ENCODE results near the gene ALDOA.

ALDOA gene

DNA sequence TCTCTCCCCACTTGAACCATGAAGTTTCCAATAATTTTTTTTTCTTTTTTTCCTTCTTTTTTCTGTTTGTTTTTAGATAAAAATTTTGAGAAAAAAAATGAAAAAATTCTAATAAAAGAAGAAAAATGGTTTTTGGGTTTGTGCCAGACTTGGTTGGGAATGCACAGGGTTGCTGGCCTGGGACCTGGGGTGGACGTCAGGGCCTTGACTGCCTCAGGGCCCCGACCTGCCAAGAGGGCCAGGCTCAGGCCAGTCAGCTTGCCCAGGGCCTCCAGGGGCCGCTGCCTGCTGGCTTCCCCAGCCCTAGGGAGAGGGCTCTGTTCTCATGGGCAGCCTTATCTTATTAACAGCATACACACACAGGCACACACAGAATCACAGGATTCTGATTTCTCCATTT, 19.7 kb downstream of the ALDOA start:
- H3K4me3 ChIP-seq (replicated peaks in 1 of 2; ENCODE audit: low read depth in 2 of 2, low read length in 2 of 2), result no peak overlapping the region
- DNase-seq (ENCODE audit: low read depth in 2 of 2), result no peak
- TF ChIP-seq, protein P1, sequence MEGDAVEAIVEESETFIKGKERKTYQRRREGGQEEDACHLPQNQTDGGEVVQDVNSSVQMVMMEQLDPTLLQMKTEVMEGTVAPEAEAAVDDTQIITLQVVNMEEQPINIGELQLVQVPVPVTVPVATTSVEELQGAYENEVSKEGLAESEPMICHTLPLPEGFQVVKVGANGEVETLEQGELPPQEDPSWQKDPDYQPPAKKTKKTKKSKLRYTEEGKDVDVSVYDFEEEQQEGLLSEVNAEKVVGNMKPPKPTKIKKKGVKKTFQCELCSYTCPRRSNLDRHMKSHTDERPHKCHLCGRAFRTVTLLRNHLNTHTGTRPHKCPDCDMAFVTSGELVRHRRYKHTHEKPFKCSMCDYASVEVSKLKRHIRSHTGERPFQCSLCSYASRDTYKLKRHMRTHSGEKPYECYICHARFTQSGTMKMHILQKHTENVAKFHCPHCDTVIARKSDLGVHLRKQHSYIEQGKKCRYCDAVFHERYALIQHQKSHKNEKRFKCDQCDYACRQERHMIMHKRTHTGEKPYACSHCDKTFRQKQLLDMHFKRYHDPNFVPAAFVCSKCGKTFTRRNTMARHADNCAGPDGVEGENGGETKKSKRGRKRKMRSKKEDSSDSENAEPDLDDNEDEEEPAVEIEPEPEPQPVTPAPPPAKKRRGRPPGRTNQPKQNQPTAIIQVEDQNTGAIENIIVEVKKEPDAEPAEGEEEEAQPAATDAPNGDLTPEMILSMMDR (IDR thresholded peaks at IDR 0.05; ENCODE audit: low read depth, low read length), result no peak

DNA sequence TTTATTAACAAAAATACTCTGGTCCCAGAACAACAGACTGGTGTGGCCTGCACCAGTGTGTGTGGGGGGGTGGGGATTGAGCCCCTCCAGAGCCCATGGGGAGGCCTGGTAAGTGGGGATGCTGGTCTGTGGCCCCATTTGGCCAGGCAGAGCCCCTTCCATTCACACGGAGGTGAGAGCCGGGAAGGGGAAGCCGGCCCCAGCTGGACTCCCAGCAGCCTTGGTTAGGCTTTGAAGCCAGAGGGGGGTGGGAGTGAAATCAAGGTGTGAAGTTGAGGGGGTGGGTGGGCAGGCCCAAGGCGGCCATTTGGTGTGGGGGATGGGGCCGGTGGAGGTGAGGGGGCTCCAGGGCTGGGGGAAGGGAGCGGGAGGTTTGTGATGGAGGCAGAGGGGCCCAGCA, 20.3 kb downstream of the ALDOA start:
- DNase-seq (ENCODE audit: low read depth in 2 of 2), result no peak
- TF ChIP-seq, protein P1 (IDR thresholded peaks at IDR 0.05; ENCODE audit: low read depth, low read length), result no peak
- no peak overlapping the region for H3K4me3 ChIP-seq (replicated peaks in 1 of 2; ENCODE audit: low read depth in 2 of 2, low read length in 2 of 2)

DNA sequence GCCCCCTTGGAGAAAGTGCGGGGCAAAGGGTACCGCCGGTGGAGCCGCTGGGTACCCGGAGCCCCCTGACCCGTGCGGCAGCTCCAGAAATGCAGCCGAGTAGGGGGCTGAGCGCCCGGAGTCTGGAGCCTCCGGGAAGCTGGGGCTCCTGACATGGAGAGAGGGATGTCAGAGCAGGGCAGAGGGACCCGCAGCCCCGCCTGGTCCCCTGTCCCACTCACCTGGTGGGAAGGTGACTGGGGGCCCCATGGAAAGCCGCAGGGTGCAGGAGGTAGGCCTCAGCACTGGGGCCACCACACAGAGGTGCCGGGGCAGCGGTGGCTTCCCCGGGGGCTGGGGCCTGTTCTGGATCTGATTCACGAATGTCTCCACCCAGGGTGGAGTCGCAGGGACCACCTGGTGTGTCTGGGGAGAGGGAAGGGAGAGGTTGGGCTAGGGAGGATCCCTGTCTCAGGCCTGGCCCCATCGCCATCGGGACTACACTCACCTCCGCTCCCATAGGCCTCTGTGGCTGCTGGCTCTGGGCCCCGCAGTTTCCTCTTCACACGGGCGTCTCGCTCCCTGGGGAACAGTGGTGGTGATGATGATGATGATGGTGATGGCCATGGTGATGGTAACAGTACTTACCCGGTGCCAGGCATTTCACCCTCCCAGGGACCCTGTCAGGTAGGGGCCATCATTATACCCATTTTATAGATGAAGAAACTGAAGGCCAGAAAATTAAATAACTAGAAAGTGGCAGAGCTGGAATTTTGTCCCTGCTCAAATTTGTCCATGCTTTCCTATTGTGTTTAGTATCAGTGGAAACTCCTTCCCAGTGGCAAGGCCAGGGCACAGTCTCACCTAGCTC, 21.0 kb downstream of the ALDOA start:
- TF ChIP-seq, protein P1 (IDR thresholded peaks at IDR 0.05; ENCODE audit: low read depth, low read length), result no peak
- no peak overlapping the region for H3K4me3 ChIP-seq (replicated peaks in 1 of 2; ENCODE audit: low read depth in 2 of 2, low read length in 2 of 2)
- DNase-seq (ENCODE audit: low read depth in 2 of 2), result no peak

DNA sequence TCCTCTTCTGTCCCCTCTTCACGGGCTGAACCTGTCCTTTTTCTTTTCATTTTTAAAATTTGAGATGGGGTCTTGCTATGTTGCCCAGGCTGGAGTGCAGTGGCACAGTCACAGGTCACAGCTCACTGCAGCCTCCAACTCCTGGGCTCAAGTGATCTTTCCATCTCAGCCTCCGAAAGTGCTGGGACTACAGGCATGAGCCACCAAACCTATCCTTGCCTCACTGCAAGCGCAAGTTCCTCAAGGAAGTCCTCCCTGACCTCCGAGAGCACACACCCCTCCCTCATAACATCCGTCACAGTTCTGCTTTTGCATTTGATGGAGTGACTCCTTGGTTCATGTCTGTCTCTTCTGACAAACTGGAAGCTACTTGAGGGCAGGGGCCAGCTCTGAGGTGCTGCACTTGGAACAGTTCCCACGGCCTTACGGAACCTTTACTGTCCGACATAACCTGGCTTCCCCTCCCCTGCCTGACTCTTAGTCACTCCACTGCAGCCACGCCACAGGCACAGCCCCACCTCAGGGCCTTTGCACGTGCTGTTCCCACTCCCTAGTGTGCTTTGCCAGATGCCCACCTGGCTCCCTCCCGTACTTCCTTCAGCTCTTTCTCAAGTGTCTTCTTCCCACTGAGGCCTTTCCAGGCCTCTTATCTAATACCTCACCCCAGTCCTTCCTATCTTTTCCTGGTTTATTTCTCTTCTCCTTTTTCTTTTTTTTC, 21.8 kb downstream of the ALDOA start:
- no peak for DNase-seq (ENCODE audit: low read depth in 2 of 2)
- TF ChIP-seq, protein P1 (IDR thresholded peaks at IDR 0.05; ENCODE audit: low read depth, low read length), result no peak
- H3K4me3 ChIP-seq (replicated peaks in 1 of 2; ENCODE audit: low read depth in 2 of 2, low read length in 2 of 2), result no peak overlapping the region

DNA sequence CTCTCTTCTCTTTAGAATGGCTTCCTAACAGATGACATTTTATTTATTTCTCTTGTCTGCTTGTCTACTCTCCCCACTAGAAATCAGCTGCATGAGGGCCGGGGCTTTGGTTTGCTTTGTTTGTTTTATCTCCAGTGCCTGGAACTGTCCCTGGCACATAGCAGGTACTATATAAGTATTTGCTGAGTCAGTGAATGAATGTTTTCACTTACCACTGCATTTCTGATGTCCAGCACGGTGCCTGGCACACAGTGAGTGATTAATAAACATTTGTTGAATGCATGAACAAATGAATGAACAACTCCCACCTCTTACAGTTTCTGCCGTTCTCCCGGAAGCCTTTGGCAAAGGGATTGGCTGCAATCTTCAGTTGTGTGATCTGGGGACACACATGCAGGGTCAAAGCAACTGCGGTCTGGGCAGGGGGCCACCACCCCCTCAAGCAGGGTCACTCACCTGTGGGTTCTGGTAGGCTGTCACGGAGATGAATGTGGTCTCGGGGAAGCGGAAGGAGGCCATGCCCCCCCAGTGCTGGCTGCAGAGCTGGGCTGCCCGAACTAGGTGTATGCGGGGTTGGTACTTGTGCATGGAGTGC, 22.8 kb downstream of the ALDOA start:
- TF ChIP-seq, protein P1 (IDR thresholded peaks at IDR 0.05; ENCODE audit: low read depth, low read length), result no peak
- DNase-seq (ENCODE audit: low read depth in 2 of 2), result no peak
- H3K4me3 ChIP-seq (replicated peaks in 1 of 2; ENCODE audit: low read depth in 2 of 2, low read length in 2 of 2), result no peak overlapping the region

DNA sequence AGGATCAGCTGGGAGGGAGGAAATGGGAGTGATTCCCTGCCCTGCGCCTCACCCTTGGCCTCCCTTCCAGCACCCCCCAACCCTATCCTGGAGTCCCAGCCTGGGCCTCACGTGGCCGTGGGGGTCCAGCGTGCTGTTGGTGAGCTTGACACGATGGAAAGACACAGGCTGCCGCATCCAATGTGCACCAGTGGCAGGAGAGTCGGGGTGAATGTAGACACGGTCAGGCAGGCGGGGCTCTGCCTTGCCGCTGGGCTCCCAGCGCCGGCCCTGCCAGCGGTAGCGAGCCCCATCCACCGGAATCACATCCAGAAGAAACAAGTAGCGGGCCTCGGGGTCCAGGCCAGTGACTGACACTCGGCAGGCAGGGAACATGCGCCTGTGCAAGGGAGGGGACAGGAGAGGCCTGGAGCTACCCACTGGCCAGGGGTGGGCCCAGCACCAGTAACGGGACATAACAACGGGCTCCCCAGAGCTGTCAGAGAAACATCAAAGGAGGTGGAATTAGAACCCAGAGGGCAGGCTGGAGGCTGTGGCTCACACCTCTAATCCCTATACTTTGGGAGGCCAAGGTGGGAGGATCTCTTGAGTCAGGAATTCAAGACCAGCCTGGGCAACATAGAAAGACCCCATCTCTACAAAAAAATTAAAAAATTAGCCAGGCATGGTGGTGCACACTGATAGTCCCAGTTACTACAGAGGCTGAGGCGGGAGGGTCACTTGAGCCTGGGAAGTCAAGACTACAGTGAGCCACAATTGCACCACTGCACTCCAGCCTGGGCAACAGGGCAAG, 23.5 kb downstream of the ALDOA start:
- no peak overlapping the region for H3K4me3 ChIP-seq (replicated peaks in 1 of 2; ENCODE audit: low read depth in 2 of 2, low read length in 2 of 2)
- TF ChIP-seq, protein P1 (IDR thresholded peaks at IDR 0.05; ENCODE audit: low read depth, low read length), result no peak
- DNase-seq (ENCODE audit: low read depth in 2 of 2), result no peak
